ENCODE data around the gene GRB2.
"Not testable (repeated sequence)": the region's sequence is repeated elsewhere in the genome, so short reads cannot be mapped to it uniquely, and the experiment has no call there.

The GRB2 gene

GRCh38 chr17:75285123-75285522, 120.4 kb downstream of the GRB2 start:
- DNase-seq (ENCODE audit: low read depth): no peak

DNA sequence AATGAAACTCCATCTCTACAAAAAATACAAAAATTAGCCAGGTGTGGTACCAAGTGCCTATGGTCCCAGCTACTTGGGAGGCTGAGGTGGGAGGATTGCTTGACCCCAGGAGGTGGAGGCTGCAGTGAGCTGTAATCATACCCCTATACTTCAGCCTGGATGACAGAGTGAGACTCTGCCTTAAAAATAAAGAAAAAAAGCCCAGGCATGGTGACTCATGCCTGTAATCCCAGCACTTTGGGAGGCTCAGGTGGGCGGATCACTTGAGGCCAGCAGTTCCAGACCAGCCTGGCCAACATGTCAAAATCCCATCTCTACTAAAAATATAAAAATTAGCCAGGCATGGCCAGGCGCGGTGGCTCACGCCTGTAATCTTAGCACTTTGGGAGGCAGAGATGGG, 125.3 kb downstream of the GRB2 start:
- DNase-seq (ENCODE audit: low read depth): not testable (repeated sequence)

DNA sequence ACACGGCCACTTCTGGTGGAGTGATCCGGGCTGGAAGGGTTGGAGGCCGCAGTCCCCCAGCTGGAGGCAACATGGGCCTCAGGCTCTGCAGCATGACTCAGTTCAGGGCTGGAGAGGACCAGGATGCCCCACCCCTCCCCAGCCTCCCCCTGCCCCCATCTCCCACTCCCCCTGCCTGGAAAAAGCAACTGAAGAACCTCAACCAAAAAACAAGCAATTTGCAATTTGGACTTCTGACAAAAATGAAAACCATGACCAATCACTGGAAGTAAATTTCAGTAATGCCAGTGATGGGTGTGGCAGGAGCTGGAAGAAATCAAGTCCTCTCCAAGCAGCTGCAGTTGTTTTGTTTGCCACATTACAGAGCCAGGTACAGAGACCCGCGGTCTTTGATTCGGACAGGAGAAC, 127.8 kb downstream of the GRB2 start:
- peak; percentile 35 for DNase-seq (ENCODE audit: low read depth)

- no peak for DNase-seq (ENCODE audit: low read depth)
These were observed 131.3 kb downstream of the GRB2 start for GRCh38 chr17:75273977-75274708.

DNA sequence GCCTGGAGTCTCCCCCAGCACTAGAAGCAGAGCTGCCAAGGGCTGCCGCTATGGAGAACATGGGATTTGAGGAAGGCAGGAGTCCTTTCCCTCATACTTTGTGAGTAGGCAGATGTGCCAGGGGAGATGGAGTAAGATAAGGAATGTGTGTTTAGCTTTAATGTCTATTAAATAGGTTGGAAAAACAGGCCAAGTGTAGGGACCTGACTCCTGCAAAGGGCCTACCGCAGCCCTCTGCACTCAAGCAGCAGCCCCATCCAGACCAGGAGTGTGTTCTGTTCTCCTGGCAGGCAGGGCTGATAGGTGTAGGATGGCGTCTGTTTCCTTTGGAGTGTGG, 132.7 kb downstream of the GRB2 start:
- no peak for DNase-seq (ENCODE audit: low read depth)

- no peak for DNase-seq (ENCODE audit: low read depth)
These were observed 133.3 kb downstream of the GRB2 start for GRCh38 chr17:75271955-75272847.

- DNase-seq (ENCODE audit: low read depth): no peak
These were observed 134.1 kb downstream of the GRB2 start for GRCh38 chr17:75271233-75271954.

DNA sequence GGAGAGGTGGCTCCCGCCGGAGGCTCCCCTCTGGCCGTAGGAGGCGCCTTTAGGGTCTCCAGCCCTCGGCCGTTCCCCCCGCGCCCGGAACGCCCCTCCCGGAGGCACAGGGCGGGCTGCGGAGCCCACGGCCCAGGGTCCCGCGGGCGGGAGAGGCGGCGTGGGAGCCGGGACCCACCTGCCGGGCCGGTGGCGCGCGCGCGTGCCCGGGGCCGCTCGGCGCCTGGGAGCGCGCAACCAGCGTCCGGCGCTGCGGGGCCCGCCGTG, 134.6 kb downstream of the GRB2 start, which contains the start of gene MIF4GD:
Gene MIF4GD (minus strand): TSS at position 266 of the 267 bp plus-strand sequence. CDS start 1,036 bp downstream, outside the sequence.
- no peak for DNase-seq (ENCODE audit: low read depth)

- no peak for DNase-seq (ENCODE audit: low read depth)
These were observed 135.1 kb downstream of the GRB2 start for GRCh38 chr17:75270218-75270965.

DNA sequence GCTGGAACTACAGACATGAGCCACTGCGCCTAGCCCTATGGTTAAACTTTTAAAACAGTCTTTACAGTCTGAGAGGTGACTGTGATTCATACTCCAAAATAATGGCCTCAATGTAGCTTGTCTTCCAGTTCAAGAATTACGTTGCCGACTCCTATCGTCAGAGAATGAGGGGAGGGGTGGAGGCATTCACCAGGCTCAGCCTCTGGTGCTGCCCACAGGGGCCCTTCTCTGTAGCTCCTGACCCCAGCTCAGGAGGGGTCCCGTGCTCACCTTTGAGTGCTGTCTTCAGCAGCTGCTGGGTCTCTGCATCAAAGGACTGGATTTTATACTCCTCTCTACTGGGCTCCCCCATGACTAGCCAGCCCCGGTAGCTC, 135.6 kb downstream of the GRB2 start:
- no peak for DNase-seq (ENCODE audit: low read depth)

Measured in HS-27A (cell line).